Endodermal cell (in vitro differentiated cells): ENCODE data around the gene EYA3. TPM values are rescaled to one million over a fixed set of nuclear protein-coding genes. Genes with fewer than 3 reads are reported as not detected.
A peak's percentile ranks its signal among the peaks of the same experiment; 100 is the strongest.

Experiments used
- DNase-seq: peaks from one replicate; pipeline ENCODE4 v3.0.0-alpha.2; 2017
- H3K27ac ChIP-seq: 2 replicates; pipeline ENCODE4 v1.5.1; 2013; ENCODE audit warnings: mild to moderate bottlenecking, low read depth, low read length, moderate library complexity
- H3K27me3 ChIP-seq: 2 replicates; pipeline ENCODE4 v1.6.1; 2013; ENCODE audit warnings: mild to moderate bottlenecking, low read length, moderate library complexity; ENCODE audit not compliant: insufficient read depth, control insufficient read depth, poor library complexity, severe bottlenecking
- H3K36me3 ChIP-seq: 2 replicates; pipeline ENCODE4 v1.7.0; 2013; ENCODE audit warnings: mild to moderate bottlenecking, low read length, moderate library complexity; ENCODE audit not compliant: control insufficient read depth, insufficient read depth
- H3K4me1 ChIP-seq: one replicate; pipeline ENCODE4 v1.7.0; 2013; ENCODE audit warnings: low read length; ENCODE audit not compliant: control insufficient read depth, insufficient read depth
- H3K4me3 ChIP-seq: 2 replicates; pipeline ENCODE4 v1.5.1; 2013; ENCODE audit warnings: mild to moderate bottlenecking, low read length, moderate library complexity
- H3K9ac ChIP-seq: 2 replicates; pipeline ENCODE4 v1.6.1; 2013; ENCODE audit warnings: mild to moderate bottlenecking, low read length, moderate library complexity; ENCODE audit not compliant: poor library complexity, severe bottlenecking; ENCODE audit errors: extremely low read depth
- H3K9me3 ChIP-seq: 2 replicates; pipeline ENCODE4 v1.6.1; 2013; ENCODE audit warnings: mild to moderate bottlenecking, low read length, moderate library complexity; ENCODE audit not compliant: control insufficient read depth
- H3K27ac Mint-ChIP-seq: 2 replicates; pipeline ENCODE4 v1.8.0; 2020; ENCODE audit warnings: mixed read lengths
- H3K27me3 Mint-ChIP-seq: 2 replicates; pipeline ENCODE4 v1.8.0; 2021; ENCODE audit warnings: mild to moderate bottlenecking, mixed read lengths; ENCODE audit not compliant: insufficient read depth
- H3K36me3 Mint-ChIP-seq: 2 replicates; pipeline ENCODE4 v1.8.0; 2020; ENCODE audit warnings: low read depth, mixed read lengths
- H3K4me1 Mint-ChIP-seq: 2 replicates; pipeline ENCODE4 v1.8.0; 2020; ENCODE audit warnings: mixed read lengths
- H3K4me3 Mint-ChIP-seq: 2 replicates; pipeline ENCODE4 v1.8.0; 2020; ENCODE audit warnings: mild to moderate bottlenecking, moderate library complexity, mixed read lengths
- H3K9me3 Mint-ChIP-seq: 2 replicates; pipeline ENCODE4 v1.8.0; 2020; ENCODE audit warnings: mild to moderate bottlenecking, mixed read lengths
- WGBS, 2 experiments: methylation state at CpG; one replicate each; pipeline versions ENCODE4 v1.1.5 to v1.1.7; 2013; ENCODE audit warnings: missing lambda C conversion rate in 2 of 2, mixed read lengths in 1 of 2; ENCODE audit not compliant: insufficient coverage in 1 of 2, insufficient read length in 1 of 2; 5-methylcytosine and 5-hydroxymethylcytosine counted together
- total RNA-seq, 2 donors: library from RNA; stranded (reverse); fragmentation: NEBNext Ultra II Directional in 1 of 2; extraction: Animal tissue kit (Norgen Biotek cat#: 25700) in 1 of 2; gene quantifications; 2 replicates in 1 of 2; 3 replicates in 1 of 2; pipeline ENCODE4 v1.2.1, GENCODE V29; 2021
- TF ChIP-seq, protein P1 (sequence below): fragments of 200-600 bp; sonication (generic); conservative IDR thresholded peaks from 2 replicates; pipeline ENCODE4 v1.5.0; 2021; ENCODE audit warnings: antibody characterized with exemption, mild to moderate bottlenecking

EYA3 gene
- total RNA-seq, 2 donors from 2014 or later, result 29.3 to 32.8 TPM

DNA sequence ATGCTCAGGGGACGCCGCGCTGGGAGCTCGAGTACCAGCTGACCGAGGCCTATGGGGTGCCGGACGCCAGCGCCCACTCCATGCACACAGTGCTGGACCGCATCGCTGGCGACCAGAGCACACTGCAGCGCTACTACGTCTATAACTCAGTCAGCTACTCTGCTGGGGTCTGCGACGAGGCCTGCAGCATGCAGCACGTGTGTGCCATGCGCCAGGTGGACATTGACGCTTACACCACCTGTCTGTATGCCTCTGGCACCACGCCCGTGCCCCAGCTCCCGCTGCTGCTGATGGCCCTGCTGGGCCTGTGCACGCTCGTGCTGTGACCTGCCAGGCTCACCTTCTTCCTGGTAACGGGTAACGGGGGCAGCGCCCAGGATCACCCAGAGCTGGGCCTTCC lies 129.9 kb downstream of the EYA3 start:
- H3K4me3 ChIP-seq, result no peak overlapping the region
- H3K4me1 Mint-ChIP-seq, result peaks cover 18% of the 10 kb centered on the region
- no peak overlapping the region for H3K4me3 Mint-ChIP-seq
- no peak overlapping the region for H3K27ac ChIP-seq
- H3K27me3 Mint-ChIP-seq, result no peaks in the 10 kb centered on the region
- 96 to 100% methylated on average over 20 to 26 of the region's 26 CpGs for whole genome bisulfite sequencing, 2 experiments
- DNase-seq, result peak; percentile 50
- H3K36me3 Mint-ChIP-seq, result peaks cover 4% of the 10 kb centered on the region
- H3K9ac ChIP-seq, result no peak overlapping the region
- H3K9me3 ChIP-seq, result no peaks in the 10 kb centered on the region
- peaks cover 1% of the 10 kb centered on the region for H3K36me3 ChIP-seq
- TF ChIP-seq, protein P1, sequence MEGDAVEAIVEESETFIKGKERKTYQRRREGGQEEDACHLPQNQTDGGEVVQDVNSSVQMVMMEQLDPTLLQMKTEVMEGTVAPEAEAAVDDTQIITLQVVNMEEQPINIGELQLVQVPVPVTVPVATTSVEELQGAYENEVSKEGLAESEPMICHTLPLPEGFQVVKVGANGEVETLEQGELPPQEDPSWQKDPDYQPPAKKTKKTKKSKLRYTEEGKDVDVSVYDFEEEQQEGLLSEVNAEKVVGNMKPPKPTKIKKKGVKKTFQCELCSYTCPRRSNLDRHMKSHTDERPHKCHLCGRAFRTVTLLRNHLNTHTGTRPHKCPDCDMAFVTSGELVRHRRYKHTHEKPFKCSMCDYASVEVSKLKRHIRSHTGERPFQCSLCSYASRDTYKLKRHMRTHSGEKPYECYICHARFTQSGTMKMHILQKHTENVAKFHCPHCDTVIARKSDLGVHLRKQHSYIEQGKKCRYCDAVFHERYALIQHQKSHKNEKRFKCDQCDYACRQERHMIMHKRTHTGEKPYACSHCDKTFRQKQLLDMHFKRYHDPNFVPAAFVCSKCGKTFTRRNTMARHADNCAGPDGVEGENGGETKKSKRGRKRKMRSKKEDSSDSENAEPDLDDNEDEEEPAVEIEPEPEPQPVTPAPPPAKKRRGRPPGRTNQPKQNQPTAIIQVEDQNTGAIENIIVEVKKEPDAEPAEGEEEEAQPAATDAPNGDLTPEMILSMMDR, result no peak
- H3K27me3 ChIP-seq, result no peaks in the 10 kb centered on the region
- peaks cover 4% of the 10 kb centered on the region for H3K4me1 ChIP-seq
- no peaks in the 10 kb centered on the region for H3K9me3 Mint-ChIP-seq
- H3K27ac Mint-ChIP-seq, result peak overlapping the region; percentile 95

DNA sequence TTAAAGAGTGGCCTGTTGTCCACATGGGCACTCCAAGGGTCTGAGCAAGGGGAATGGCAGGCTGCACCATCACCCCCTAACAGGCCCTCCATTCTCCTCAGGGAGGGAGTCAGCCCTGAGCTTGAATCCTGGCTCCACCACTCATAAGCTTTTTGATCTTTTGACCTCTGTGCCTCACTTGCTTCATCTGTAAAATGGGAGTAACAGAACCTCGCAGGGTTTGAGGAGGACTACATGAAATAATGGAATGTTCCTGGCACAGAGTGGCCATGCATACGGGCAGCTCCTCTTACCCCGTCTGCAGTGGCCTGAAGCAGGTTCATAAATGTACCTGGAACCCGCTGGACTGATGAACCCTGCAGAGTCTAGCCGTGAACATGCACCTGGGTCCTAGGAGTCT lies 130.8 kb downstream of the EYA3 start:
- H3K9ac ChIP-seq, result no peak overlapping the region
- H3K27me3 Mint-ChIP-seq, result no peaks in the 10 kb centered on the region
- peaks cover 4% of the 10 kb centered on the region for H3K4me1 ChIP-seq
- H3K27me3 ChIP-seq, result no peaks in the 10 kb centered on the region
- no peak overlapping the region for H3K4me3 ChIP-seq
- DNase-seq, result no peak
- H3K27ac ChIP-seq, result no peak overlapping the region
- H3K36me3 ChIP-seq, result no peaks in the 10 kb centered on the region
- TF ChIP-seq, protein P1, result no peak
- H3K9me3 ChIP-seq, result no peaks in the 10 kb centered on the region
- H3K9me3 Mint-ChIP-seq, result no peaks in the 10 kb centered on the region
- H3K36me3 Mint-ChIP-seq, result no peaks in the 10 kb centered on the region
- H3K4me3 Mint-ChIP-seq, result no peak overlapping the region
- WGBS, 2 experiments, result 95 to 98% methylated on average over 4 to 5 of the region's 5 CpGs
- peaks cover 18% of the 10 kb centered on the region for H3K4me1 Mint-ChIP-seq
- no peak overlapping the region for H3K27ac Mint-ChIP-seq

DNA sequence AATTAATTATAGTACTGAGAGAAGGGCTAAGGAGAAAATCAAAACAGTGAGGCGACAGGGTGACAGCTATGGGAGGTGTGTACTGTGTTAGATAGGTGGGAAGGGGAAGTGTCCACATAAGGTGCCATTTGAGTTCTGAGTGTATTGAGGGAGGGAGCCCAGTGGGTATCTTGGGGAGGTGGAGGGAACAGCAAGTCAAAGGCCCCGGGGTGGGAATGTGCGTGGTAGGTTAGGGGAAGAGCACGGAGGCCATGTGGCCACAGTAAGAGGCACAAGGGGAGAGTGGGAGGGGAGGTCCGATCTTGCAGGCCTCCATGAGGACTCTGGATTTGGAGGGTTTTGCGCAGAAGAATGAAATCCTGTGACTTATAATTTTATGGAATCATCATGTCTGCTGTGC lies 131.6 kb downstream of the EYA3 start:
- no peak for DNase-seq
- 79 to 80% methylated on average over 6 of the region's 6 CpGs for WGBS, 2 experiments

More for the DNA sequence above, 131.6 kb downstream of the EYA3 start:
- Histone ChIP-seq H3K9ac (no peak overlapping the region), H3K27me3 (no peaks in the 10 kb centered on the region), H3K4me3 (no peak overlapping the region), H3K27ac (no peak overlapping the region), H3K9me3 (no peaks in the 10 kb centered on the region), H3K36me3 (no peaks in the 10 kb centered on the region), H3K4me1 (peaks cover 4% of the 10 kb centered on the region)
- H3K27me3 Mint-ChIP-seq, result no peaks in the 10 kb centered on the region
- no peak overlapping the region for H3K4me3 Mint-ChIP-seq
- H3K27ac Mint-ChIP-seq, result no peak overlapping the region
- TF ChIP-seq, protein P1, result no peak
- no peaks in the 10 kb centered on the region for H3K9me3 Mint-ChIP-seq
- H3K4me1 Mint-ChIP-seq, result peaks cover 15% of the 10 kb centered on the region
- no peaks in the 10 kb centered on the region for H3K36me3 Mint-ChIP-seq
